Measurements from ENCODE around the gene HOXD4. TPM values are rescaled to one million over a fixed set of nuclear protein-coding genes. Genes with fewer than 3 reads are reported as not detected.

The HOXD4 gene
- total RNA-seq: not detected

DNA sequence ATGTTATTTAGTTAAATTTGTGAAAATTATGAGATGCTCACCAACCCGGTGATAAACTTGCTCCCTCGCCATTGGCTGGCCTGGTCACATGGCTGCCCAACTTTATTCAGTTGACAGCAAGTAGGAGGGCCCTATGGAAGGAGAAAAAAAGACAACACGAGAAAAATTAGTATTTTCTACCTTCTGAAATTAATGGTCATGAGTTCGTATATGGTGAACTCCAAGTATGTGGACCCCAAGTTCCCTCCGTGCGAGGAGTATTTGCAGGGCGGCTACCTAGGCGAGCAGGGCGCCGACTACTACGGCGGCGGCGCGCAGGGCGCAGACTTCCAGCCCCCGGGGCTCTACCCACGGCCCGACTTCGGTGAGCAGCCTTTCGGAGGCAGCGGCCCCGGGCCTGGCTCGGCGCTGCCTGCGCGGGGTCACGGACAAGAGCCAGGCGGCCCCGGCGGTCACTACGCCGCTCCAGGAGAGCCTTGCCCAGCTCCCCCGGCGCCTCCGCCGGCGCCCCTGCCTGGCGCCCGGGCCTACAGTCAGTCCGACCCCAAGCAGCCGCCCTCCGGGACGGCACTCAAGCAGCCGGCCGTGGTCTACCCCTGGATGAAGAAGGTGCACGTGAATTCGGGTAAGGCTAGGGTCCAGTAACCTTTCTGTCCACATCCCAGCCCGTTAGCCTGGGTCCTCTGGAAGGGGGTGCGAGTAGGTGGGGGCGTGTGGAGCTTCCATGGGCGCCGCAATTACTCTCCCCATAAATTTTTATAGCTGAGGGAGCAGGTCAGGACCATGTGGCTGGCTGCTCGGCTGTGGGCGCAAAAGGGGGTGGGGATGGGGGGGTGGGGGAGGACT, at the start of gene HOXD4:
Gene HOXD4 (plus strand): TSS at position 109 of the 846 bp plus-strand sequence. CDS start 84 bp downstream, at position 193.
- no peak for DNase-seq

DNA sequence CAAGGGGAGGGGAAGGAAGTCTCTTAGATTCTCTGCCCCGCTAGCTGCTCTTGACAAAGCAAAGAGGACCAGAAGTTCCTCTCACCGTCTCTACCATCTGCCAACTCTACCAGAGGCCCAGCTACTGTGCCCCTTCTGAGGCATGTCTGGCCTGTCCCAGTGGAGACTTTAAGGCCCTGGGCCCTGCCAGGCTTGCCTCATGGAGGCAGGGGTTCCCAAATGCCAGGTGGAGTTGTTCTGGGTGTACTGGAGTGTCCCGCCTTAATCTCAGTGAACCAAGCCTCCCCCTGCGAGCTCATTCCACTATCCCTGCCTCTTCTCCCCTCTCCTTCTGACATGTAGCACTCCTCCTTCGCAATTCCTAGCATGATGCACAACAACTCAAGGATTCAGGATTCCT, 49.5 kb upstream of the HOXD4 start:
- DNase-seq: no peak

DNA sequence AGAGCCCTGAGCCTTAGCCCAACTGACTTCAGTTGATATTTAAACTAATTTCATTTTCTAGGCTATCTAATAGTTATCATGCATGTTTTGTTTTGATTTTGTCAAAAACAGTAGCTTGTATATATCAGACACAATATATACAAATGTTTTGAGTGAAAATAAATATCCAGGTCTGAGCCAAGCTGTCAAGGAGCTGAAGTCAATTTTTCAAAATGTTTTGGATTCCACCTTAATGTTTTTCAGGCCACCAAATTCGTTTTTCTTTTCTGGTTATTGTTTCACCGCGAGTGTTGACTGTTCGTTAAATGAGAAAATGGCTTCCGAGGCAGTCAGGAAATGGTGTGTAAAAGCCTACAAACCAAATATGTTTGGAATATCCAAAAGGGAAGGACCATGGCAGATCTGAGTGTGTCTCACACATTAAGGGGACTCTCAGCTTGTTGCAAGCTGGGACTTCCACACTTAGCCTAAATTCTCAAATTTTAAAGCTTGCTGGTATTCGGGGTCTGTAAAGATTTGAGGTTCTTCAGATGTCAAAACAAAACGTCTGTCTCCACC, 49.0 kb upstream of the HOXD4 start:
- no peak for DNase-seq

DNA sequence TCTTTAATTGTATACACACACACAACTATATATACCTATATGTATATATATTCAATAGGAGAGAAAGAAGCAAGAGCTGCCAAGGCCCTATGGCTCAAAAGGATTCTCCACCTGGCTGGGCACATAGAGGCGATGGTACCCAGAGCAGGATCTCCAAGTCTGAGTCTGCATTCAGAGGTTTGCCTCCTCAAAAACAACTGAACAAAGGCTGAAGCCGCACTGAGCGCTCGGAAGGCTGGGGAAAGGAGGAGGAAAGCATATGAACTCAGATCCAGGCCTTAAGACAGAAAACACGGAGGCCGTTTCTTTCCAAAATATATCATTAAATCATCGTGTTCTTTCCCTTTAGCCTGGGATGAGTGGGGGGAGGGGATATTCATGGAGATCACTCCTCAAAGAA, 48.2 kb upstream of the HOXD4 start:
- no peak for DNase-seq

DNA sequence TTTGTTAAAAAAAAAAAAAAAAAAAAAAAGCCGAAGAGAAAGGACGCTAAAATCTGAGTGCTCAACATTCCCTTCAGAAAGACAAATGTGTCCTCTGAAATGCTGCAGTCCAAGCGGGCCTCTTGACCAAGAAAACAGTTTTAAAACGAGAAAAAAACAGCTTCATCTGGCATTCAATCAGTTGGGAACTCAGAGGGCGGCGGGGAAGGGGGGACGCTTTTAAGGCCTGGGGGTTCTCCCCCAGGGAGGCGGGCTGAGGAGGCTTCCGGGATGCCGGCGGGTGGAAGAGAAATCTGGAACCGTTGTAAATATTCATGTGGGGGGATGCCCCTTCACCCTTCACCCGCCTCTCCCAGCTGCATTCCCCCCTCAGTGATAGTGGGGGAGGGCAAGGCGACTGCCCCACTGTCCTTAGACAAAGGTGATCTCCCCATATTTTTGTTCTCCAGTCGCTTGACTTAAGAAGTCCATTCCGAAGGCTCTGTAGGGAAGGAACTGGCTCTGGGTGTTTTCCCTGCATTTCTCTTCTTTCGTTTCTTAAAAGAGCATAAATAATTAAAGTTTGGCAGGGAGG, 47.5 kb upstream of the HOXD4 start:
- DNase-seq: no peak

DNA sequence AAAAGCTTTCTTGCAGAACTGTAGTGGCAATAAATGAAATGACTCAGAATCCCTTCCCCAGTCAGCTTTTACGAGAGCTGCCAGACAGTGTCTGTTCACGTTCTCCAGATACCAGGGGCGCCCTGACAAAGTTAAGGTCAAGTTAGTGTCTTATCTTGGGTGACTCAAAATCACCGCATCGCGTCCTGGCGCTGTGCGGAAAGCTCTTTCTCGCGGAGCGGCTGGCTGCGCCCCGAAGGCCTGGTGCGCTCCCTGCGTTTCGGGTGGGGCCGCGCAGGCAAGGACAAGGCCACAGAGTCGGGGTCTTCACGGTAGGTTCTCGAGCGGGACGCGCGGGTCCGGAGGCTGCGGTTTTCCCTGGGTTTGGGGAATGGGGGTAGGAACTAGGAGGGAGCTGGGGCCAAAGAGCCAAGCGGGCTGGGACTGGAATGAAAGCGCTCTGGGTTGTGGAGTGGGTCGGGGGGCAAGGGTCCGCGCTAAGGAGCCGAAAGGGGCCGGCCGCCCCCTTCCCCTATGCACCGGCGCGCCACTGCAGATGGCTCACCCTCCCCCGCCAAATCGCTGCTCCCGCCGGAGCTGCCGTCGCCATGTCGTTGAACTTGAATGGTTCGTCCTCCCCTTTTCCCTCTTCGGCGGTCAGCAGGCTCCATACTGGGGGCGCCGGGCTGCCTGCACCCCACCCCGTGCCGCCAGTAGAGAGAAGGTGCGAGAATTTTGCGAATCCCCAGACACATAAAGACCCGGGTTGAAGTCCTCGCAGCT, 46.9 kb upstream of the HOXD4 start:
- no peak for DNase-seq

DNA sequence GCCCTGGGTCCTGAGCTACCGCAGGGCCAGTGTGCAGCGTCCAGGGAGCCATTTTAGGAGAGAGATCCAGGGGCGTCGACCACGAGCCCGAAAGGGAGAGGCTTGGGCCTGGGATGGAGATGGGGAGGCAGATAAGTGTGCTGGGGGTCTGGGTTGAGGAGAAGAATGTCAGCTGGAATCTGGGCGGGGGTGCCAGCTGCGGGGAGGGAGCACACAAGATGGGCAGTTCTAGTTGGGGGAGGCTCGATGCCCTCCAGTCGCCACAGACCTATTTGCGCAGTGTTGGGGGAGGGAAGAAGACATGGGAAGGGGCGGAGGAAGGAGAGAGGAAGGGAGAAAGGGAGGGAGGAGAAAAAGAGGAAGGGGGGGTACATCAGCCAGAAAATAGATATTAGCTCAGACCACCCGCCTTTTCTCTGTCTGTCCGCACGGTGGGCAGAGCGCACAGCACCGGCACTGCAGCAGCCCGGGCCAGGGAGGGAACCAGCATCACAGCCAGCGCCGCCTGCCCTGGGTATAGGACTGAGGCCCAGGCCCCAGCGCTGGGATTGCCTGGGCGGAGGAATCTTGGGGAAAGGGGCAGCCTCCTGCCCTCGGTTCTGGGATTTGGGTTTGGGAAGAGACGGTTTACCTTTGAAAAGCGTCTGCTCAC, 46.1 kb upstream of the HOXD4 start:
- DNase-seq: no peak

DNA sequence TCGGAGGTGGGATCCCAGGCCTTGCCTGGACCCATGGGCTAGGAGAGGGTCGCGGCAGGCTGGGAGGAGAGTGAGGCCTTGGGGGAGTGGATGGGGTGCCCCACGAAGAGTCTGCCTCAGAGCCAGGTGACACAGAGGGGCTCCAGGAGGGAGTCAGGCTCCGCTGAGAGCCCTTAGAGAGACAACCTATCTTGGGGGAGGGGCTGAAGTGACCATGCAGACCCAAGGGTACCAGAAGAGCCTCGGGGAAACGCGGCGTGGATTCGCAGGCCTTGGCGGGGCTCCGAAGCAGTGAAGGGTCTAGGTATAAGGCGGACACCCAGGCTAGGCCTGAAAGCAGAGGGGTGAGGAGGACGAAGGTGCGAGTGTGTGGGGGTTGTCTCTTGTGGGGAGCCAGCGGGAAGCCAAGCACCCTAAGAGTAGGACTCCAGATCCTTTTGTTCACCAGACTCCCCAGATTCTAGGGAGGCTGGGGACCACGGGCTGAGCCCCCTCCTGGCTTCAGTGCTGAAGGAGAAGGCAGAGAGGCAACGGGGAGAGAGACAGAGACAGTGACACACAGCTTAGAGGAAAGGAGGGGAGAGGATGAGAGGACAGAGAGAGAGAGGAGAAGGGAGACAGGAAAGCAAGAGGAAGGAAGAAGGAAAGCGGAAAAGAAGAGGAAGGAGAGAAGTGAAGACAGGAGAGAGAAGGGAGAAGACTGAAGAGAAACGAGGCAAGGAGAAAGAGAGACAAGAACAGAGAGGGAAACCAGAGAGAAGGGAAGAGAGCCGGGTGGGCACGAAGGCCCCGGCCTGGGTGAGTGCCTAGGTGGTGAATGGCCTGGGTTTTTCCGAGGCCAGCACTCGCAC, 45.4 kb upstream of the HOXD4 start:
- DNase-seq: no peak

DNA sequence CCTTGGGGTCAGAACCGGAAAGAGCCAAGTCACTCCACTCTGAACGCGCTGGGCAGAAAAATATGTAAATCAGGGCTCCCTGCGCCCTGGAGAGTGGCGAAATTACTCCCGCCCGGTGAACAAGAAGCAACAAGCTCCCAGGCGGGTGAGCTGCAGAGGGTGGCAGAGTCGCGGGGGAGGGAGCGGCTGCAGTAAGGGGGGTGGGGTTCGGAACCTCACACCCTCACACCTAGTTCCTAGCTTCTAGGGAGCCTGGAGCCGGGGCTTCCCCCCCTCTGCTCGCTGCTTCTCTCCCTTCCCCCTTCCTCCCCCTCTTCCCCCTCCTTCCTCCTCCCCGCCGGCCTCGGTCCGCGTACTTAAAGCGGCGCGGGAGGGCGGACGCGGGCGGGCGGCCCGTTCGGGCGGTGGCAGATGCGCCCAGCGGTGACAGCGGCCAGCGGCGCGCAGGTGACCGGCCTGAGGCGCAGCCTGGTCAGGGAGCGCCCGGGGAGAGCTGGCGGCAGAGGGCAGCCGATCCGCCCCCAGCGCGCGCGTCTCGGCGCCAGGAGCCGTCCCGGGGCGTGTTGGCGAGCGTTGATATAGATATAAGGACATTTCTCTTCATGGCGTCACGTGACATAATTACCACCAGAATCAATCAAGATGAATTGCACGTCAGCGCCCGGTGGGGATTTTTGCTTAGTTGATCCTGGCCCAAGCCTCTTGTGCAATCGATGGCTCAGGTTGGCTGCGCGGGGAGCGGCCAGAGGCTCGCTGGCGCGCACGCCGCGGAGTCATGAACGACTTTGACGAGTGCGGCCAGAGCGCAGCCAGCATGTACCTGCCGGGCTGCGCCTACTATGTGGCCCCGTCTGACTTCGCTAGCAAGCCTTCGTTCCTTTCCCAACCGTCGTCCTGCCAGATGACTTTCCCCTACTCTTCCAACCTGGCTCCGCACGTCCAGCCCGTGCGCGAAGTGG, 44.5 kb upstream of the HOXD4 start, which contains the start of gene HOXD11:
Gene HOXD11 (plus strand): TSS at position 700 of the 959 bp plus-strand sequence. CDS start 76 bp downstream, at position 776.
- no peak for DNase-seq

DNA sequence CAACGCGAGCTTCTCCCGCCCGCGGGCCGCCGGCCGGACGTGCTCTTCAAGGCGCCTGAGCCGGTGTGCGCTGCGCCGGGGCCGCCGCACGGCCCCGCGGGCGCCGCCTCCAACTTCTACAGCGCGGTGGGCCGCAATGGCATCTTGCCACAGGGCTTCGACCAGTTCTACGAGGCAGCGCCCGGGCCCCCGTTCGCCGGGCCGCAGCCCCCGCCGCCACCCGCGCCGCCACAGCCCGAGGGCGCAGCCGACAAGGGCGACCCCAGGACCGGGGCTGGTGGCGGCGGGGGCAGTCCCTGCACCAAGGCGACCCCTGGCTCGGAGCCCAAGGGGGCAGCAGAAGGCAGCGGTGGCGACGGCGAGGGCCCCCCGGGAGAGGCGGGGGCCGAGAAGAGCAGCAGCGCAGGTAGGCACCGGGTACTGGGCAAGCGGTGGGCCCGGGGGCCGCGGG, 43.6 kb upstream of the HOXD4 start:
- DNase-seq: no peak

DNA sequence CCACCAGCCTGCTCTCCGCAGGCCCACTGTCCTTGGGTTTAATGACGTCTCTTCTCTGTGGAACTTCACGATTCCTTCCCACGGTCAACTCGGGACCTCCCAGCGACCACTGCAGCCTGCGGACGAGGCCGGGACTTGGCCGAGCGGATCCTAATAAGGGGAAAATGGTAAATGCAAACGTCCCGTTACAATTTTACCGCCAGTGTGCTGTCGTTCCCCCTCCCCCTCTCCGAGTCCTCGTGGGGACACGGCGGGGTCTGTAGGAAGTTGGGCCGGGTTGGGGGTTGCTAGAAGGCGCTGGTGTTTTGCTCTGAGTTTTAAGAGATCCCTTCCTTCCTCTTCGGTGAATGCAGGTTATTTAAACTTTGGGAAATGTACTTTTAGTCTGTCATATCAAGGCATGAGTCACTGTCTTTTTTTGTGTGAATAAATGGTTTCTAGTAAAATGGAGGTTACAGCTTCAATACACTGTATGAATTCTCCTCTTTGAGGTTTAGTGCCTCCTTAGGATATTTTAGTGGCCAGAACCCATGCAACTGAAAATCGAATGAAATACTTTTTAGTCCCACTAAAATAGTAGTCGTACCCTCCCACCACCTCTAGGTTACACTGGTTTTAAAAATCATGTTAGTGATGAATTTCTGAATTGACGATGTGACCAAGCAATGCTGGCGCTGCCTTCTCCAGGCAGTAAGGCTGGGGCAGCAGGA, 42.0 kb upstream of the HOXD4 start:
- no peak for DNase-seq

DNA sequence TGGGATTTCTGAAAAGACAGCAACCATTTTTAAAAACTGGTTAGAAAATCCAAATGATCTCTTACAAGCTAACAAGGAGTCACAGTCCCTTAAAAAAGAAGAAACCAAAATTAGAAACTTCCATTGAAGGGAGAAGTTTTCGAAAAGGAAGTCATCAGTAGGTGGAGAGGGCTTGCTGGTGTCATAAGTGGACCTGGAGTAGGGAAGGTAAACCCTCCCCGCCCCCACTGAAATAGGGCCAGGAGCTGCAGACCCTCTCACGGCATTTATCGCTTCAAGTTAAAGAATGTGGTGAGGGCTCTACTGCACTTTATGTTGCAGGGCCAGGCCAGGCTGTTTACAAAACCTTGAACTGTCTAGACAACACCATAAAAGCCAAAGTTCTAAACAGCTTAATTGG, 41.4 kb upstream of the HOXD4 start:
- no peak for DNase-seq

DNA sequence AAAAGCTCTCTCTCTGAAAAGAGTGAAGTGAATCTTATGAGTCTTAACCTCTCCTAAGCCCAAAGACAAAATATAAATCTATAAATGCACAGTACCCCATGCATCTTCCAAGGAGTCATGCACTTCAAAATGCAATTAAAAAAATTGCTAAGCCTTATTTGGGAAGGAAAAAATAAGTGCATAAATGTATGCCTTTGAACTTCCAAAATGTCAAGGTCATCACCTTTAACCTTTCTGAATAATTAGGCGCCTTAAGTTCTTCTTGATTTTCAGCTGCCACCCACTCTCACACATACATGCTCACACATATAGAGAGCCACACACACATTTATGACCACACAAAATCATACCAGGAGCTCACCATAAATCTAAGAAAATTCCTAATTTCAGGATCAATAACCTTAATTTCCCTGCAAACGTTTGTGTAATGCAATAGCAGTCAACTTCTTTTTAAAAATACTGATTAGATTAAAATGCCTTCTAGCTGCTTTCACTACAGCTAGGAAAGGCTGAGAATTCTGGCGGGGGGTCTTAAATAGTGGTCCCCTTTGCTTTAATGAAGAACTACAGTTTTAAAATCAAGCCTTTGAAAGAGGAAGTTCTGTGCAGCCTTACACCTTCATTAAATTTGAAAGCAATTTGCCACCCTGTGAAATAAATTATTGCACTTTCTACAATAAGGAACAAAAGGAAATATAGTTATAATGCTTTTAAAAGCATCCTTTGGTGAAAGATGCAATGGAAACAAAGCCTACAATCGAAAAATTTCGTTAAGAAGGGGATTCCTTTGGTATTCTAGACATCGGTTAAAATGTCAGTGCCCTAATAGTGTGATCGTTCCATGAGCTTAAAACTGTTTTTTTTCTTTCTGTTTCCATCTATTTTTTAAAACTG, 40.7 kb upstream of the HOXD4 start:
- no peak for DNase-seq

DNA sequence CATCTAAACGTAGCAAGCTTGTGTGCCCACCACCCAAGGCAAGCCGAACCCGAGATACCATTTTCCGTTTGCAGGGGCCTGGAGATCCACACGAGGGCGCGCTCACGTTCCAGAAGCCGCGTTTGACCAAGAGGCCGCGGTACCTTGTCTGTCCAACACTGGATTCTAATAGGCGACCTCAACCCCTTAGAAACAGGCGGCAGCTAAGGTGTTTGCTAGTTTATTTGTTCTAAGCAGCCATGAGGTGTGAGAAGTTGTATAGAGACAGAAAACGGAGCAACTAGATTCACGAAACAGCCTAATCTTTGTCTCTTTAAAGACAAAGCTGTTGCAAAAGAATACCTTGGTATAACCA, 40.1 kb upstream of the HOXD4 start:
- DNase-seq: no peak

DNA sequence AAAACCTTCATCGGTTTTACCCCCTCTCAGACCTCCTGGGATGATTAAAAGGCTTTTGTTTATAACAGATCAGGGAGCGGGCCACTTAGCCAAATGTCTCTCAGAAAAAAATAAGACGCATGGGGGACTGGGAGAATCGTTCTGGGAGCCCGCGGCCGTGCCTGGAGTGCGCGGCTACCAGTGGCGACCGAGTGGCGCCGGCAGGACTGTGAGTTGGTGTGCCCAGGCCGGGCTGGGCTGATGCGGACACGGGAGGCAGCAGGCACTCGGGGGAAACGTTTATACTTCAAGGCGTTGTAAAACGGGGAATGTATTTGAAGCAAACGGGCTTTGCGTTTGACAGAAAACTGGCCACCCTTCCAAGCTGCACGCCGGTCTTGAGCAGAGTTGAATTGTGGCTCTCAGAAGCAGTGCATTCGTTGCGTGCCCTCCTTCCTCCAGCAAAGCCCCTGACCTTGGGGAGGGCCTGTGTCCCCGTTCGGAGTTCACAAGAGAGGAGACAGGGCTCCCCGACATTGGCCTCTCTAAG, 39.4 kb upstream of the HOXD4 start:
- no peak for DNase-seq

DNA sequence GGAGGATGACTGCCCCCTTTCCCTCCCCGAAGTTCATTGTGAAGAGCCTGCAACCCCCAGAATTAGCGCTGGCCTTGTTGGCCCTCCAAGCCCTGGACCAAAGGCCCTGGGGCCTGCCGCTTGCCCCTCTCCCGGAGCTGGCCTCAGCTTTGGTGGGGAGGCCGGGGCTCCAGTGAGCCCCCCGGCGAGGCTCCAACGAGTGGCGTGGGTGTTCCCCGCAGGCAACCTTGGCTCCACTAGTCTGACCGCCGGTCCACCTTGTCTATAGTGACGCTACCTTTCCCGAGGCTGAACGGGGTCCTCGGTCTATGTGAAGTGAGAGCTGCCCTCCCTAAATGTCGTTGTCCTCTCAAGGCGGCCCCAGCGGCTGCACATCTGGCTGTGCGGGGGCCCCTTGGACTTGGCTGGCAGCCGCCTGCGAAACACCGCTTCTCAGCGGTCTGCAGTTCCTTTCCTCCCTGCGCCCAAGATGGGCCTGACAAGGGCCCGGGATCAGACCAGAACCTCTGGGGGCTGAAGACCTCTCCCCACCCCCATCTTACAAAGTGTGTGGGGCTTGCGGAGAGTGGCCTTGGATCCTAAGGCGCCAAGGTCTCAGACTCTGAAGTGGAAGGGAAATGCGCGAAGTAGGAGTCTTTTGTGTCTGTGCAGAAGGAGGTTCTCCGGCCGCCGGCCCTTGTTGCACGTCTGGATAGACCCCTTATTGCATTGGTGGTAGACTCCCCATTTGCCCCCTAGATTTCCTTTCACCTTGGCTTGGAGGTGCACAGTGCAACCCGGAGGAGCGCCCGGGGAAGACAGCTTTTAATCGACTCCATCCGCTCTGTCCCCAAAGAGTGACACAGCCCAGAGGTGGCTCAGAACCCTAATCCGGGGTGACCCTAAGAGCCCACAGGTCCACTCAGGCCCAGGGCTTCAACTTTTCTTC, 38.7 kb upstream of the HOXD4 start:
- no peak for DNase-seq
